PFSK-1 (cell line): Measurements from ENCODE around the gene TAS2R9.

Experiments
- POLR2AphosphoS5 ChIP-seq: IDR thresholded peaks from 2 replicates; pipeline ENCODE4 v1.6.1; 2012; ENCODE audit warnings: low read depth, mild to moderate bottlenecking, control low read depth, low read length, moderate library complexity
- SIN3A ChIP-seq: IDR thresholded peaks from 2 replicates; pipeline ENCODE4 v1.6.1; 2012; ENCODE audit warnings: mild to moderate bottlenecking, low read length, moderate library complexity, borderline replicate concordance; ENCODE audit not compliant: insufficient read depth
- TAF1 ChIP-seq: IDR thresholded peaks from 2 replicates; pipeline ENCODE4 v1.6.1; 2012; ENCODE audit warnings: low read length, control low read depth, borderline replicate concordance; ENCODE audit not compliant: insufficient read depth
- TF ChIP-seq, protein P1 (sequence below), 2 experiments: IDR thresholded peaks; 2 replicates each; pipeline versions ENCODE4 v1.6.1 to v1.8.0; 2011 to 2012; ENCODE audit warnings: low read depth in 2 of 2, low read length in 2 of 2, control low read depth in 1 of 2, inconsistent platforms in 1 of 2, mild to moderate bottlenecking in 1 of 2, moderate library complexity in 1 of 2; ENCODE audit not compliant: insufficient read depth in 1 of 2

DNA sequence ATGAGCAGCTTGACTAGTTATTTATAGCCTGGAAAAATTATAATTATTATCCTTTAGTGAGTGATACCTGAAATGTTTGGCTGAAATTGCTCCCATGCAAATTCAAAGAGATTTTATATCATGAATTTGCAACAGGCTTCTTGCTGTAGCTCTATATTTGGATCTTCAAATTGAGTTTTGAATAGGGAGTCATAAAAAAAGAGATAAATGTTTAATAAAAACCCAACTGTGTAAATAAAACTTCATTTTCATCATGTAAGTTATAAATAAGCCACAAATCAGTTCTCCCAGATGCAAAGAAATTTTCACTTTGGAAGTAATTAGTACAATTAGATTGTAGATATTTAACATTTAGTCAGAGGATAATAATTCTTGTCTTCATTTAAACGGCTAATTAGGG is 2.8 kb downstream of the TAS2R9 start, which contains the start of gene TAS2R8:
- TF ChIP-seq, protein P1, sequence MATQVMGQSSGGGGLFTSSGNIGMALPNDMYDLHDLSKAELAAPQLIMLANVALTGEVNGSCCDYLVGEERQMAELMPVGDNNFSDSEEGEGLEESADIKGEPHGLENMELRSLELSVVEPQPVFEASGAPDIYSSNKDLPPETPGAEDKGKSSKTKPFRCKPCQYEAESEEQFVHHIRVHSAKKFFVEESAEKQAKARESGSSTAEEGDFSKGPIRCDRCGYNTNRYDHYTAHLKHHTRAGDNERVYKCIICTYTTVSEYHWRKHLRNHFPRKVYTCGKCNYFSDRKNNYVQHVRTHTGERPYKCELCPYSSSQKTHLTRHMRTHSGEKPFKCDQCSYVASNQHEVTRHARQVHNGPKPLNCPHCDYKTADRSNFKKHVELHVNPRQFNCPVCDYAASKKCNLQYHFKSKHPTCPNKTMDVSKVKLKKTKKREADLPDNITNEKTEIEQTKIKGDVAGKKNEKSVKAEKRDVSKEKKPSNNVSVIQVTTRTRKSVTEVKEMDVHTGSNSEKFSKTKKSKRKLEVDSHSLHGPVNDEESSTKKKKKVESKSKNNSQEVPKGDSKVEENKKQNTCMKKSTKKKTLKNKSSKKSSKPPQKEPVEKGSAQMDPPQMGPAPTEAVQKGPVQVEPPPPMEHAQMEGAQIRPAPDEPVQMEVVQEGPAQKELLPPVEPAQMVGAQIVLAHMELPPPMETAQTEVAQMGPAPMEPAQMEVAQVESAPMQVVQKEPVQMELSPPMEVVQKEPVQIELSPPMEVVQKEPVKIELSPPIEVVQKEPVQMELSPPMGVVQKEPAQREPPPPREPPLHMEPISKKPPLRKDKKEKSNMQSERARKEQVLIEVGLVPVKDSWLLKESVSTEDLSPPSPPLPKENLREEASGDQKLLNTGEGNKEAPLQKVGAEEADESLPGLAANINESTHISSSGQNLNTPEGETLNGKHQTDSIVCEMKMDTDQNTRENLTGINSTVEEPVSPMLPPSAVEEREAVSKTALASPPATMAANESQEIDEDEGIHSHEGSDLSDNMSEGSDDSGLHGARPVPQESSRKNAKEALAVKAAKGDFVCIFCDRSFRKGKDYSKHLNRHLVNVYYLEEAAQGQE (IDR thresholded peaks at IDR 0.05; ENCODE audit: insufficient read depth in 1 of 2, low read depth in 2 of 2, low read length in 2 of 2) = no peak
- TF ChIP-seq SIN3A = no peak
- no peak for TF ChIP-seq POLR2AphosphoS5
- no peak for TF ChIP-seq TAF1
